Thyroid gland (tissue), 4 donors: ENCODE measurements around the gene CXCL6. TPM values are rescaled to one million over a fixed set of nuclear protein-coding genes. Genes with fewer than 3 reads are reported as not detected.

Source experiments
- total RNA-seq, 4 donors: library from RNA; depleted of rRNA; stranded (reverse); fragments of >200 nt; gene quantifications; one replicate each; pipeline ENCODE4 v1.2.3, GENCODE V29; 2016

The CXCL6 gene
- total RNA-seq, 4 donors from 2014 or later, result not detected

Other genes with a start within 250 kb of the CXCL6 start
- 10 to 100 TPM in 1 of 4 donors, 1 to 10 TPM in 3; 2.5 to 13.1 (median 4.2) TPM for gene RASSF6, start 216.2 kb upstream of the CXCL6 start, total RNA-seq
- 1 to 10 TPM; 1.4 to 3.8 (median 2.7) TPM for gene CXCL8, start 96.1 kb upstream of the CXCL6 start, total RNA-seq
- gene PF4V1, start 16.6 kb downstream of the CXCL6 start, total RNA-seq, result not detected
- under 1 TPM in 1 of 4 donors, not detected in 3; 0.93 TPM for gene CXCL1, start 32.7 kb downstream of the CXCL6 start, total RNA-seq
- gene PF4, start 145.3 kb downstream of the CXCL6 start, total RNA-seq, result not detected
- 1 to 10 TPM in 3 of 4 donors, not detected in 1; 1.3 to 1.5 (median 1.3) TPM for gene PPBP, start 151.5 kb downstream of the CXCL6 start, total RNA-seq
- not detected for gene CXCL5, start 162.0 kb downstream of the CXCL6 start, total RNA-seq
- gene CXCL3, start 202.0 kb downstream of the CXCL6 start, total RNA-seq, result under 1 TPM in 2 of 4 donors, not detected in 2; 0.22 to 0.59 TPM